Glutamatergic neuron (in vitro differentiated cells): ENCODE measurements around the gene NRXN3. TPM values are rescaled to one million over a fixed set of nuclear protein-coding genes. Genes with fewer than 3 reads are reported as not detected.

Experiments used
- DNase-seq: peaks from one replicate; pipeline ENCODE4 v3.0.0; 2022
- H3K27ac Mint-ChIP-seq: one replicate; pipeline ENCODE4 v1.8.0; 2020; ENCODE audit warnings: mild to moderate bottlenecking, mixed read lengths, inconsistent platforms; ENCODE audit not compliant: unreplicated experiment
- H3K27me3 Mint-ChIP-seq: one replicate; pipeline ENCODE4 v1.8.0; 2020; ENCODE audit warnings: mild to moderate bottlenecking, moderate library complexity, mixed read lengths, inconsistent platforms; ENCODE audit not compliant: unreplicated experiment
- H3K36me3 Mint-ChIP-seq: one replicate; pipeline ENCODE4 v1.8.0; 2020; ENCODE audit warnings: mild to moderate bottlenecking, mixed read lengths, inconsistent platforms; ENCODE audit not compliant: unreplicated experiment
- H3K4me1 Mint-ChIP-seq: one replicate; pipeline ENCODE4 v1.8.0; 2020; ENCODE audit warnings: mild to moderate bottlenecking, low read depth, mixed read lengths, inconsistent platforms; ENCODE audit not compliant: unreplicated experiment
- H3K4me3 Mint-ChIP-seq: one replicate; pipeline ENCODE4 v1.8.0; 2020; ENCODE audit warnings: mild to moderate bottlenecking, mixed read lengths, inconsistent platforms; ENCODE audit not compliant: unreplicated experiment
- H3K9me3 Mint-ChIP-seq: one replicate; pipeline ENCODE4 v1.8.0; 2020; ENCODE audit warnings: mild to moderate bottlenecking, moderate library complexity, mixed read lengths, inconsistent platforms; ENCODE audit not compliant: unreplicated experiment
- CTCF ChIP-seq: fragments of 200-600 bp; sonication (generic); IDR thresholded peaks from one replicate; pipeline ENCODE4 v1.5.0; 2021; ENCODE audit not compliant: partially characterized antibody, unreplicated experiment
- total RNA-seq: library from RNA; stranded (reverse); fragmentation: NEBNext Ultra II Directional; extraction: Animal tissue kit (Norgen Biotek cat#: 25700); gene quantifications from one replicate; pipeline ENCODE4 v1.2.1, GENCODE V29; 2021; ENCODE audit not compliant: unreplicated experiment

The NRXN3 gene
- total RNA-seq, 1 donor from 2014 or later = 1.2 TPM

DNA sequence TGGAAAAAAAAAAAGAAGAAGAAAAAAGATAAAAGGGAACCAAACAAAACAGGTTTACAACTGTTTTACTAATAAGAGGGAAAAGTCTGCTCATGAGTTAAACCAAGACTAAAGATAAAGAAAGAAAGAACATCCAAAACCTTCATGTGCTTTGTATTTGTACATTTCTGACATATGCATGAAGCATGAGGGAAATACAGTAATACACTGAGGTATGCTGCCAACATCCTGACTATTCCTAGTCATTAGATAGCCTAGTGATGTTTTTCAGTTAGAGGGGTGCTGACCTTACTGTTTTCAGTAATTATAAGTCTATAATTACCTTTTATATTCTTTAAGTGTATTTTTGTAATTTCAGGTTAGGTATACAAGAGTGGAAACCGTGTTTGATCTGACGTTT lies 1247.8 kb downstream of the NRXN3 start:
- no peak overlapping the region for H3K4me3 Mint-ChIP-seq
- no peak for TF ChIP-seq CTCF
- no peak for DNase-seq
- peaks cover 13% of the 10 kb centered on the region for H3K4me1 Mint-ChIP-seq
- H3K27me3 Mint-ChIP-seq = peaks cover 1% of the 10 kb centered on the region
- H3K36me3 Mint-ChIP-seq = no peaks in the 10 kb centered on the region
- H3K9me3 Mint-ChIP-seq = peaks cover 2% of the 10 kb centered on the region
- no peak overlapping the region for H3K27ac Mint-ChIP-seq

DNA sequence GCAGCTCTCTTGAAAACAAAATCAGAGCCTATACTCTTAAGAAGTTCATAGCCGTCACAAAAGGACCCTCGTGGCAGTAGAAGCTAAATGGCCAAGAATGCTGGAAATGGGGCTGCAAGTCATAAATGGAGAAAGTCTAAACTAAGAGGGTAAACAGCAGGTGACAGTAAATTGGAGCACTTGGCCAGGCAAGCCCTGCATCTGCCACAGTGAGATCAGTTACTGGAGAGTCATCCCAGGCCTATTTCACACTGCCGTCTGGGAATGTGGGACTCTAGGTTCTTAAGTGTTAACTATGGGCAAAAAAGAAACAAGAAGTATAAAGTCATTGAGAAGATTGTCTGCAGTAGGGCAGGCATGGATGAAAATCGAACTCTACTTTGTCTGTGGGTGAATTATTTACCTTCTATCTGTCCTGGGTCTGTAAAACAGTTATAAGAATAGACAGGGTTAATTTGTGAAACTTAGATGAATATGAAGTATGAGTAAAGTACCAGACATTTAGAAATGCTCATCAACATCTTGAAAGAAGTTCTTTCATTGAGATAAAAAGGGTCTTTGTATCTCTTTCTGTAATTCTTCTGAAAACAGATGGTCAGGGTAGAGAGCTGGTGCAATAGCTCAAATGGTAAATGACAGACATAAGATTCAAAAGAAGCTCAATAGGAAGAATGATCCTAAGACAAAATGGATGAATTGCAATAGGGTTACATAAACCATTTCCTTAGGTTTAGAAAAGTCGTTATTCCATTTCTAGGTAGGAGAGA lies 1248.7 kb downstream of the NRXN3 start:
- DNase-seq = no peak
- no peak overlapping the region for H3K27ac Mint-ChIP-seq
- H3K36me3 Mint-ChIP-seq = no peaks in the 10 kb centered on the region

GRCh38 chr14:79419571-79420327 lies 1249.6 kb downstream of the NRXN3 start:
- Mint-ChIP-seq H3K9me3 (no peaks in the 10 kb centered on the region), H3K27ac (no peak overlapping the region), H3K4me1 (no peaks in the 10 kb centered on the region)

More for the DNA sequence above, 1248.7 kb downstream of the NRXN3 start:
- H3K4me1 Mint-ChIP-seq = peaks cover 6% of the 10 kb centered on the region
- peaks cover 1% of the 10 kb centered on the region for H3K27me3 Mint-ChIP-seq
- H3K4me3 Mint-ChIP-seq = no peak overlapping the region
- H3K9me3 Mint-ChIP-seq = peaks cover 2% of the 10 kb centered on the region
- TF ChIP-seq CTCF = no peak

DNA sequence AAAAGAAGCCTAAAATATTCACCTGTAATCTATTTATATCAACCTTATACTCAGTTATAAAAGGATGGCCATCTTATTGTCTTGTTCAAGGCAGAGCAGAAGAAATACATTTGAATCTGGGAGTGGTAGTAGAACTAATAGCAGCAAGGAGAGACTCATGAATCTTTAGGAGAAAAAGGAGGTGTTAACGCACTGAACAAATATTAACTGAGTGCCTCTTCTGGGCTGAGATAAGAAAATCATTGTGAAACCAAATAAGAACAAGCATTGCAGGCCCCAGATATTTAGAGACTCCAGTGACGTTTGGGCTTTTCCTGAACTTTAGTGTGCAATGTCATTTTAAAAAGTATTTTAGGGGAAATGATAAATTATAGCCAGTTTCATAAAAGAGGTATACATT lies 1250.6 kb downstream of the NRXN3 start:
- no peak overlapping the region for H3K27ac Mint-ChIP-seq
- H3K4me3 Mint-ChIP-seq = no peak overlapping the region
- H3K9me3 Mint-ChIP-seq = no peaks in the 10 kb centered on the region
- H3K27me3 Mint-ChIP-seq = no peaks in the 10 kb centered on the region
- peaks cover 1% of the 10 kb centered on the region for H3K4me1 Mint-ChIP-seq
- no peak for TF ChIP-seq CTCF
- no peak for DNase-seq
- no peaks in the 10 kb centered on the region for H3K36me3 Mint-ChIP-seq

More at GRCh38 chr14:79419571-79420327, 1249.6 kb downstream of the NRXN3 start:
- Mint-ChIP-seq H3K27me3 (peaks cover 1% of the 10 kb centered on the region), H3K36me3 (no peaks in the 10 kb centered on the region), H3K4me3 (no peak overlapping the region)
- no peak for DNase-seq
- TF ChIP-seq CTCF = no peak

DNA sequence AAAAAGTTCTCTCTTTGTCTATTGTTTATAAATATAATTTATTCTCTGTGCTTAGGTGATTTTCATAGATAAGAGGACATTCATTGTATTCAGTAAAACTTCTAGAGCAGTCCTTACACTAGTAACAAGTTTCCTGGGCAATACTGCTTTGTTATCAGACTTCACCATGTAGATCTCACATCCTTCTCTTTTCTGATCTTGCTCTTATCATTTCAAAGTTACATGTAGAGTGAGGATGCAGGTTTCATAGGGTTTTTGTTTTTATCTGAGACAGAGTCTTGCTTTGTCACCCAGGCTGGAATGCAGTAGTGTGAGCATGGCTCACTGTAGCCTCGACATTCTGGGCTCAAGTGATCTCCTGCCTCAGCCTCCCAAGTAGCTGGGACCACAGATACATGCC lies 1251.6 kb downstream of the NRXN3 start:
- no peak for DNase-seq
- Mint-ChIP-seq H3K27me3 (no peaks in the 10 kb centered on the region), H3K9me3 (peaks cover under 1% of the 10 kb centered on the region), H3K4me1 (peaks cover 8% of the 10 kb centered on the region), H3K27ac (no peak overlapping the region), H3K36me3 (no peaks in the 10 kb centered on the region), H3K4me3 (no peak overlapping the region)
- TF ChIP-seq CTCF = no peak
